HepG2 (cell line): ENCODE data around the gene NDOR1. TPM values are rescaled to one million over a fixed set of nuclear protein-coding genes. Genes with fewer than 3 reads are reported as not detected.
A peak's percentile ranks its signal among the peaks of the same experiment; 100 is the strongest.

Experiments used
- ARID2 ChIP-seq: sonication (generic); formaldehyde crosslinking; IDR thresholded peaks from 2 replicates; pipeline ENCODE4 v1.8.1; 2022; ENCODE audit warnings: mild to moderate bottlenecking, missing genetic modification reagents, borderline replicate concordance
- ETV6 ChIP-seq: sonication (generic); formaldehyde crosslinking; conservative IDR thresholded peaks from 2 replicates; pipeline ENCODE4 v1.4.0; 2020; ENCODE audit warnings: missing genetic modification reagents
- HOXA9 ChIP-seq: sonication (generic); formaldehyde crosslinking; IDR thresholded peaks from 2 replicates; pipeline ENCODE4 v1.8.1; 2022; ENCODE audit warnings: missing genetic modification reagents, mild to moderate bottlenecking, moderate library complexity, borderline replicate concordance
- KLF15 ChIP-seq: sonication (generic); formaldehyde crosslinking; IDR thresholded peaks from 2 replicates; pipeline ENCODE4 v1.8.1; 2023; ENCODE audit warnings: borderline replicate concordance, mild to moderate bottlenecking, inconsistent platforms, missing genetic modification reagents, mixed read lengths
- KLF16 ChIP-seq, 2 experiments: sonication (generic) in 1 of 2; formaldehyde crosslinking in 1 of 2; IDR thresholded peaks; 2 replicates each; pipeline versions ENCODE4 v1.6.1 to v1.8.0; 2016 to 2023; ENCODE audit warnings: missing genetic modification reagents in 2 of 2, missing compliant biosample characterization in 1 of 2
- MZF1 ChIP-seq: sonication (generic); formaldehyde crosslinking; IDR thresholded peaks from 2 replicates; pipeline ENCODE4 v1.8.1; 2023; ENCODE audit warnings: mild to moderate bottlenecking, missing genetic modification reagents, borderline replicate concordance
- PHF20 ChIP-seq: sonication (generic); formaldehyde crosslinking; IDR thresholded peaks from 2 replicates; pipeline ENCODE4 v1.5.0; 2020; ENCODE audit warnings: mild to moderate bottlenecking, missing genetic modification reagents
- SMARCC2 ChIP-seq: fragments of 450-650 bp; IDR thresholded peaks from 2 replicates; pipeline ENCODE4 v1.6.1; 2017; ENCODE audit warnings: antibody characterized with exemption, mild to moderate bottlenecking
- STAG1 ChIP-seq: sonication (generic); formaldehyde crosslinking; IDR thresholded peaks from 2 replicates; pipeline ENCODE4 v1.4.0; 2020; ENCODE audit warnings: missing genetic modification reagents
- ZEB1 ChIP-seq: IDR thresholded peaks from 2 replicates; pipeline ENCODE4 v1.6.1; 2012; ENCODE audit warnings: mild to moderate bottlenecking, low read depth, inconsistent platforms; ENCODE audit not compliant: insufficient replicate concordance
- ZNF326 ChIP-seq: sonication (generic); formaldehyde crosslinking; IDR thresholded peaks from 2 replicates; pipeline ENCODE4 v1.4.0; 2020; ENCODE audit warnings: missing genetic modification reagents, borderline replicate concordance
- ZSCAN20 ChIP-seq: sonication (generic); formaldehyde crosslinking; IDR thresholded peaks from 2 replicates; pipeline ENCODE4 v1.4.0; 2020; ENCODE audit warnings: missing genetic modification reagents, mild to moderate bottlenecking, borderline replicate concordance
- polyA plus RNA-seq, 8 experiments: library from polyadenylated mRNA; depleted of rRNA in 3 of 8; stranded (reverse) in 7 of 8; unstranded in 1 of 8; fragments of >200 nt; fragmentation: Illumina TruSeq in 4 of 8; extraction: Trizol in 4 of 8; gene quantifications; 2 replicates each; pipeline versions ENCODE4 v1.2.1 to v1.2.3, GENCODE V29; 2011 to 2016; ENCODE audit warnings: low read depth in 4 of 8, missing spikeins in 1 of 8, mixed read lengths in 1 of 8; ENCODE audit not compliant: insufficient read depth in 1 of 8
- total RNA-seq, 5 experiments: library from RNA; depleted of rRNA; stranded (reverse); fragments of >200 nt; fragmentation: Illumina TruSeq; extraction: Trizol; gene quantifications; 2 replicates each; pipeline ENCODE4 v1.2.3, GENCODE V29; 2016; ENCODE audit warnings: low read depth in 1 of 5
- TF ChIP-seq, protein P1 (sequence below): fragments of 450-650 bp; IDR thresholded peaks from 2 replicates; pipeline ENCODE4 v1.6.1; 2016
- TF ChIP-seq, protein P2 (sequence below): sonication (generic); formaldehyde crosslinking; IDR thresholded peaks from 2 replicates; pipeline ENCODE4 v1.4.0; 2020; ENCODE audit warnings: missing genetic modification reagents, borderline replicate concordance
- TF ChIP-seq, protein P3 (sequence below): sonication (generic); formaldehyde crosslinking; IDR thresholded peaks from 2 replicates; pipeline ENCODE4 v1.5.1; 2020; ENCODE audit warnings: mild to moderate bottlenecking, missing genetic modification reagents, borderline replicate concordance
- TF ChIP-seq, protein P4 (sequence below): IDR thresholded peaks from 2 replicates; pipeline ENCODE4 v1.6.1; 2018; ENCODE audit warnings: missing genetic modification reagents

The NDOR1 gene
- total and polyA plus RNA-seq, 2 of the 13 experiments (the other 11 are each of a cell fraction or from before 2014, with no cell fraction given): 3.6 to 8.7 TPM

DNA sequence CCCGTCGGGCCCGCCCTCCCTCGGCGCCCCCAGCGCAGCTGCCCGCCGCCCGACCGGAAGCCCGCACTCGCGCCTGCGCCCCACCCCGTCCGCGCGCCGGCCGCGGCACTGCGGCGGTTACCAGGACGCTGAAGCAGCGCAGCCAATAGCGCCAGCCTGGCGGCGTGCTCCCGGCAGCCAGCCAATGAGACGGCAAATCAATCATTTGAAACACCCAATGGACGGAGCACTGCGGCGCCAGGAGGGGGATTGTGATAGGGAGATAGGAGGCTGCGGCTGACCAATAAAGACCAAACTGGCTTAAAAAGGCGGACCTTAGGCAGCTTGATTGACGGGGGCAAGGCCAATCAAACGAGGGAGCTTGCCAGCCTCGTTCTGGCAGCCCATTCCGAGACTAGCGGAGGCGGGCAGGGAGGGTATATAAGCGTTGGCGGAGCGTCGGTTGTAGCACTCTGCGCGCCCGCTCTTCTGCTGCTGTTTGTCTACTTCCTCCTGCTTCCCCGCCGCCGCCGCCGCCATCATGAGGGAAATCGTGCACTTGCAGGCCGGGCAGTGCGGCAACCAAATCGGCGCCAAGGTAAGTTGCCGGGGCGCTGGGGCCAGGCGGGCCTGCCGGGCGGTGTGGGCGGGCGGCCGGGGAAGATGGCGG is 35.5 kb downstream of the NDOR1 start, which contains the start of gene TUBB4B (continued):
- TF ChIP-seq, protein P1, sequence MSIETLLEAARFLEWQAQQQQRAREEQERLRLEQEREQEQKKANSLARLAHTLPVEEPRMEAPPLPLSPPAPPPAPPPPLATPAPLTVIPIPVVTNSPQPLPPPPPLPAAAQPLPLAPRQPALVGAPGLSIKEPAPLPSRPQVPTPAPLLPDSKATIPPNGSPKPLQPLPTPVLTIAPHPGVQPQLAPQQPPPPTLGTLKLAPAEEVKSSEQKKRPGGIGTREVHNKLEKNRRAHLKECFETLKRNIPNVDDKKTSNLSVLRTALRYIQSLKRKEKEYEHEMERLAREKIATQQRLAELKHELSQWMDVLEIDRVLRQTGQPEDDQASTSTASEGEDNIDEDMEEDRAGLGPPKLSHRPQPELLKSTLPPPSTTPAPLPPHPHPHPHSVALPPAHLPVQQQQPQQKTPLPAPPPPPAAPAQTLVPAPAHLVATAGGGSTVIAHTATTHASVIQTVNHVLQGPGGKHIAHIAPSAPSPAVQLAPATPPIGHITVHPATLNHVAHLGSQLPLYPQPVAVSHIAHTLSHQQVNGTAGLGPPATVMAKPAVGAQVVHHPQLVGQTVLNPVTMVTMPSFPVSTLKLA: peak; percentile 11; the same call in 1 of the 2 replicates
- no peak for TF ChIP-seq ZSCAN20 (CRISPR knock-in tag)
- TF ChIP-seq, protein P2, sequence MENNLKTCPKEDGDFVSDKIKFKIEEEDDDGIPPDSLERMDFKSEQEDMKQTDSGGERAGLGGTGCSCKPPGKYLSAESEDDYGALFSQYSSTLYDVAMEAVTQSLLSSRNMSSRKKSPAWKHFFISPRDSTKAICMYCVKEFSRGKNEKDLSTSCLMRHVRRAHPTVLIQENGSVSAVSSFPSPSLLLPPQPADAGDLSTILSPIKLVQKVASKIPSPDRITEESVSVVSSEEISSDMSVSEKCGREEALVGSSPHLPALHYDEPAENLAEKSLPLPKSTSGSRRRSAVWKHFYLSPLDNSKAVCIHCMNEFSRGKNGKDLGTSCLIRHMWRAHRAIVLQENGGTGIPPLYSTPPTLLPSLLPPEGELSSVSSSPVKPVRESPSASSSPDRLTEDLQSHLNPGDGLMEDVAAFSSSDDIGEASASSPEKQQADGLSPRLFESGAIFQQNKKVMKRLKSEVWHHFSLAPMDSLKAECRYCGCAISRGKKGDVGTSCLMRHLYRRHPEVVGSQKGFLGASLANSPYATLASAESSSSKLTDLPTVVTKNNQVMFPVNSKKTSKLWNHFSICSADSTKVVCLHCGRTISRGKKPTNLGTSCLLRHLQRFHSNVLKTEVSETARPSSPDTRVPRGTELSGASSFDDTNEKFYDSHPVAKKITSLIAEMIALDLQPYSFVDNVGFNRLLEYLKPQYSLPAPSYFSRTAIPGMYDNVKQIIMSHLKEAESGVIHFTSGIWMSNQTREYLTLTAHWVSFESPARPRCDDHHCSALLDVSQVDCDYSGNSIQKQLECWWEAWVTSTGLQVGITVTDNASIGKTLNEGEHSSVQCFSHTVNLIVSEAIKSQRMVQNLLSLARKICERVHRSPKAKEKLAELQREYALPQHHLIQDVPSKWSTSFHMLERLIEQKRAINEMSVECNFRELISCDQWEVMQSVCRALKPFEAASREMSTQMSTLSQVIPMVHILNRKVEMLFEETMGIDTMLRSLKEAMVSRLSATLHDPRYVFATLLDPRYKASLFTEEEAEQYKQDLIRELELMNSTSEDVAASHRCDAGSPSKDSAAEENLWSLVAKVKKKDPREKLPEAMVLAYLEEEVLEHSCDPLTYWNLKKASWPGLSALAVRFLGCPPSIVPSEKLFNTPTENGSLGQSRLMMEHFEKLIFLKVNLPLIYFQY (CRISPR knock-in tag): no peak; the same call in 1 of the 2 replicates
- TF ChIP-seq KLF15 (CRISPR knock-in tag): peak; percentile 76; the same call in 1 of the 2 replicates
- TF ChIP-seq ARID2 (CRISPR knock-in tag): no peak
- no peak for TF ChIP-seq ZNF326 (CRISPR knock-in tag)
- TF ChIP-seq, protein P3, sequence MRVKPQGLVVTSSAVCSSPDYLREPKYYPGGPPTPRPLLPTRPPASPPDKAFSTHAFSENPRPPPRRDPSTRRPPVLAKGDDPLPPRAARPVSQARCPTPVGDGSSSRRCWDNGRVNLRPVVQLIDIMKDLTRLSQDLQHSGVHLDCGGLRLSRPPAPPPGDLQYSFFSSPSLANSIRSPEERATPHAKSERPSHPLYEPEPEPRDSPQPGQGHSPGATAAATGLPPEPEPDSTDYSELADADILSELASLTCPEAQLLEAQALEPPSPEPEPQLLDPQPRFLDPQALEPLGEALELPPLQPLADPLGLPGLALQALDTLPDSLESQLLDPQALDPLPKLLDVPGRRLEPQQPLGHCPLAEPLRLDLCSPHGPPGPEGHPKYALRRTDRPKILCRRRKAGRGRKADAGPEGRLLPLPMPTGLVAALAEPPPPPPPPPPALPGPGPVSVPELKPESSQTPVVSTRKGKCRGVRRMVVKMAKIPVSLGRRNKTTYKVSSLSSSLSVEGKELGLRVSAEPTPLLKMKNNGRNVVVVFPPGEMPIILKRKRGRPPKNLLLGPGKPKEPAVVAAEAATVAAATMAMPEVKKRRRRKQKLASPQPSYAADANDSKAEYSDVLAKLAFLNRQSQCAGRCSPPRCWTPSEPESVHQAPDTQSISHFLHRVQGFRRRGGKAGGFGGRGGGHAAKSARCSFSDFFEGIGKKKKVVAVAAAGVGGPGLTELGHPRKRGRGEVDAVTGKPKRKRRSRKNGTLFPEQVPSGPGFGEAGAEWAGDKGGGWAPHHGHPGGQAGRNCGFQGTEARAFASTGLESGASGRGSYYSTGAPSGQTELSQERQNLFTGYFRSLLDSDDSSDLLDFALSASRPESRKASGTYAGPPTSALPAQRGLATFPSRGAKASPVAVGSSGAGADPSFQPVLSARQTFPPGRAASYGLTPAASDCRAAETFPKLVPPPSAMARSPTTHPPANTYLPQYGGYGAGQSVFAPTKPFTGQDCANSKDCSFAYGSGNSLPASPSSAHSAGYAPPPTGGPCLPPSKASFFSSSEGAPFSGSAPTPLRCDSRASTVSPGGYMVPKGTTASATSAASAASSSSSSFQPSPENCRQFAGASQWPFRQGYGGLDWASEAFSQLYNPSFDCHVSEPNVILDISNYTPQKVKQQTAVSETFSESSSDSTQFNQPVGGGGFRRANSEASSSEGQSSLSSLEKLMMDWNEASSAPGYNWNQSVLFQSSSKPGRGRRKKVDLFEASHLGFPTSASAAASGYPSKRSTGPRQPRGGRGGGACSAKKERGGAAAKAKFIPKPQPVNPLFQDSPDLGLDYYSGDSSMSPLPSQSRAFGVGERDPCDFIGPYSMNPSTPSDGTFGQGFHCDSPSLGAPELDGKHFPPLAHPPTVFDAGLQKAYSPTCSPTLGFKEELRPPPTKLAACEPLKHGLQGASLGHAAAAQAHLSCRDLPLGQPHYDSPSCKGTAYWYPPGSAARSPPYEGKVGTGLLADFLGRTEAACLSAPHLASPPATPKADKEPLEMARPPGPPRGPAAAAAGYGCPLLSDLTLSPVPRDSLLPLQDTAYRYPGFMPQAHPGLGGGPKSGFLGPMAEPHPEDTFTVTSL (CRISPR knock-in tag): no peak
- no peak for TF ChIP-seq SMARCC2
- TF ChIP-seq KLF16 (CRISPR knock-in tag; IDR thresholded peaks at IDR 0.05): peak in 1 of 2 experiments; percentile 68; a peak in 2 of 4 replicates
- TF ChIP-seq PHF20 (CRISPR knock-in tag): no peak
- TF ChIP-seq, protein P4, sequence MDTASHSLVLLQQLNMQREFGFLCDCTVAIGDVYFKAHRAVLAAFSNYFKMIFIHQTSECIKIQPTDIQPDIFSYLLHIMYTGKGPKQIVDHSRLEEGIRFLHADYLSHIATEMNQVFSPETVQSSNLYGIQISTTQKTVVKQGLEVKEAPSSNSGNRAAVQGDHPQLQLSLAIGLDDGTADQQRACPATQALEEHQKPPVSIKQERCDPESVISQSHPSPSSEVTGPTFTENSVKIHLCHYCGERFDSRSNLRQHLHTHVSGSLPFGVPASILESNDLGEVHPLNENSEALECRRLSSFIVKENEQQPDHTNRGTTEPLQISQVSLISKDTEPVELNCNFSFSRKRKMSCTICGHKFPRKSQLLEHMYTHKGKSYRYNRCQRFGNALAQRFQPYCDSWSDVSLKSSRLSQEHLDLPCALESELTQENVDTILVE (CRISPR knock-in tag): no peak; the same call in 1 of the 2 replicates
- TF ChIP-seq HOXA9 (CRISPR knock-in tag): 0 out of 2 replicates have a peak, but pooled peaks have one; percentile 45
- no peak for TF ChIP-seq ZEB1
- peak; percentile 47; the same call in 1 of the 2 replicates for TF ChIP-seq ETV6 (CRISPR knock-in tag)
- TF ChIP-seq MZF1 (CRISPR knock-in tag): no peak
- no peak for TF ChIP-seq STAG1 (CRISPR knock-in tag)
